AG09319 (cell line): ENCODE measurements around the gene NR2C2.

ENCODE experiments used
- DNase-seq: peaks from one replicate; pipeline ENCODE4 v3.0.0-alpha.2; 2010; ENCODE audit warnings: low read depth; ENCODE audit errors: extremely low read depth
- CTCF ChIP-seq: IDR thresholded peaks from 2 replicates; pipeline ENCODE4 v1.5.1; 2011; ENCODE audit warnings: low read depth, mild to moderate bottlenecking, inconsistent platforms, low read length, moderate library complexity

The NR2C2 gene

GRCh38 chr3:14935592-14936345 is 11.6 kb upstream of the NR2C2 start:
- DNase-seq: no peak
- no peak for TF ChIP-seq CTCF

- no peak for TF ChIP-seq CTCF
- no peak for DNase-seq
These were observed 8.4 kb upstream of the NR2C2 start for GRCh38 chr3:14938954-14939353.

DNA sequence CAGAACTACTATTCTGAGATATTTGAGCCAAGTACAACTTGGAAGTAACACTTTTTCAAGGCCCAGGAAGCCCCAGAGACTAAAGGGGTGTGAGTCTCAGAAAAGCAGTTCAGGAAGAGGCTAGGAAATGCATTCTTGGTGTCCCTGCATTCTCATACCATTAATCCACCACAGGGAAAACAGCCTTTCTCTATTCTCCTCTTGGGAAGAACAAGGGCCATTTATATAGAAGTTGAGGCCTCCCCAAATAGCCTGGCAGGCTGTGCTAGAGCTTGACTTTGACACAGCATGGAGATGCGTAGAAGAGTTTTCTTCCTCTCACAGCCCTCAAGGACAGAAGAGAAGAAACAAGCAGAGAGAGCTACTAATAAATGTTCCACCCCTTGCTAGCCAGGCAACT is 5.5 kb upstream of the NR2C2 start:
- no peak for TF ChIP-seq CTCF
- no peak for DNase-seq

- TF ChIP-seq CTCF: no peak
- no peak for DNase-seq
These were observed 4.3 kb upstream of the NR2C2 start for GRCh38 chr3:14943042-14943441.

DNA sequence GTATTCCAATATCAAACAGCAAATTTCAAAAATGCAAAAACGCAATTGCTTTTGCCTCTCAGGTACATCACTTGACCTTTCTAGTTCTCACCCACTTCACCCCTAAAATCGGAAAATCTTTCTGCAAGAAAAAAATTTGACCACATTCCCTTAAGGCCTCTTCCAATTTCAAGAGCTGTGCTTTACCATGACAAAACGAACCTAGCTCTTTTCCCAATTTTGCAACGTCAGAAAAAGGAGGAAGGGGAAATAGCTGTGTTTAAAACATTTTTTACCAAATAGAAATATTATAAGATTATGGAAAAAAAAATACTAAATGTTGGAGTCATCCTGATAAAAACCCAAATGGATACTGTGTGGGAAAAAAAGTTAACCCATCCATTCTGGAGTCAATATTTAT is 1.1 kb upstream of the NR2C2 start:
- no peak for TF ChIP-seq CTCF
- DNase-seq: no peak

DNA sequence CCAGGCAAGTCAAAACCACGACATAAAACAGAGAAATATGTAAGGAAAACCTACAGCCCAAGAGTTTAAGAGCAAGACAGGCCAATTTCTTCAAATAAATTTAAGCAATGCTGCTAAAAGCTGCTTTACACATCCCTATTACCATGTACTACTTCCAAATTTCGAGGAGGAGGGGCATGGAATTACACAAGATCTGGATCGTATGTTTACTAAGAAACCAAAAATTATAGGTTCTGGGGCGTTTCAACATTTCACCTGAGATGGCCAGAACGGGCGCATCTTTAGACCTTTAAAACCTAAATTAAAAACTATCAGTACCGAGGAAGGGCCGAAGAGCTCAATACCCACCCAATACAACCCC is 664 bp upstream of the NR2C2 start:
- TF ChIP-seq CTCF: no peak
- DNase-seq: no peak

- no peak for TF ChIP-seq CTCF
- DNase-seq: peak; percentile 89
These were observed 664 bp downstream of the NR2C2 start for GRCh38 chr3:14947886-14948608.
